NB4 (cell line): ENCODE results near the gene ZBTB20.

Experiments
- POLR2A ChIP-seq: IDR thresholded peaks from 2 replicates; pipeline ENCODE4 v1.6.1; 2011; ENCODE audit warnings: mild to moderate bottlenecking; ENCODE audit not compliant: insufficient read length; ENCODE audit errors: extremely low read depth
- TF ChIP-seq, protein P1 (sequence below): IDR thresholded peaks from one replicate; pipeline ENCODE4 v1.5.1; 2012; ENCODE audit warnings: low read depth, low read length

DNA sequence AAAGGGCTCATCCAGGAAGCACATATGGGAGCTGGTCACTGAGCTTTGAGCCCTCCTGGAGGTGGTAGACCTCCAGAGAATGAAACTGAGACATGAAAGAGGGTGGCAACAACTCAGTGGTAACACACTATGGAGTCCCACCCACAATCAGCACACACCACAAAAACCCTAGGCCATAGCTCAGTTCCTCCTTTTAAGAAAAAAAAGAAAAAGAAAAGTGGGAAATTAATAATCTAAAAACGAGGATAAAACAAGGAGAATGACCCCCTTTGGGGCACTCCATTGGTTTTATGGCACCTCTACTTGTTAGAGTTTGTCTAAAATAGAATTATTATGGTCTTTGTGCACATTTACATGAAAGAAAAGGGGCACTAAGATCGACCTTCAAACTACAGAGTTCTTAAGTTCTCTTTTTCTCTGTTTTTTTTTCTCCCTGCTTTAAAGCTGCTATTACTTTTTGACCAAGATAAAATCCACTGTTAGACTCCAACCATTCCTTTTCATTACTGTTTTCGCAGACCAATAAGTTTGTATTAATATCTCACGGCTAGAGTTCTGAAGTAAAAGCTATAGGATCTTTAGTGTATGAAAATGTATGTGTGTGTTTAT, 40.2 kb upstream of the ZBTB20 start:
- TF ChIP-seq, protein P1, sequence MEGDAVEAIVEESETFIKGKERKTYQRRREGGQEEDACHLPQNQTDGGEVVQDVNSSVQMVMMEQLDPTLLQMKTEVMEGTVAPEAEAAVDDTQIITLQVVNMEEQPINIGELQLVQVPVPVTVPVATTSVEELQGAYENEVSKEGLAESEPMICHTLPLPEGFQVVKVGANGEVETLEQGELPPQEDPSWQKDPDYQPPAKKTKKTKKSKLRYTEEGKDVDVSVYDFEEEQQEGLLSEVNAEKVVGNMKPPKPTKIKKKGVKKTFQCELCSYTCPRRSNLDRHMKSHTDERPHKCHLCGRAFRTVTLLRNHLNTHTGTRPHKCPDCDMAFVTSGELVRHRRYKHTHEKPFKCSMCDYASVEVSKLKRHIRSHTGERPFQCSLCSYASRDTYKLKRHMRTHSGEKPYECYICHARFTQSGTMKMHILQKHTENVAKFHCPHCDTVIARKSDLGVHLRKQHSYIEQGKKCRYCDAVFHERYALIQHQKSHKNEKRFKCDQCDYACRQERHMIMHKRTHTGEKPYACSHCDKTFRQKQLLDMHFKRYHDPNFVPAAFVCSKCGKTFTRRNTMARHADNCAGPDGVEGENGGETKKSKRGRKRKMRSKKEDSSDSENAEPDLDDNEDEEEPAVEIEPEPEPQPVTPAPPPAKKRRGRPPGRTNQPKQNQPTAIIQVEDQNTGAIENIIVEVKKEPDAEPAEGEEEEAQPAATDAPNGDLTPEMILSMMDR = no peak
- TF ChIP-seq POLR2A = no peak
